Endothelial cell of umbilical vein (primary cell): ENCODE measurements around the gene TRIM62. TPM values are rescaled to one million over a fixed set of nuclear protein-coding genes. Genes with fewer than 3 reads are reported as not detected.

ENCODE experiments used
- BruUV-seq: library from RNA; stranded (reverse); fragments of 400-500 nt; replicated peaks from 2 replicates; lab custom pipeline; 2021; lab: Mats Ljungman, UMichigan
- CTCF ChIA-PET: fragments of 300-600, 350-600 bp; sonication (Branson Sonifier 250); formaldehyde crosslinking; loops from one replicate; lab custom pipeline; 2021; ENCODE audit warnings: antibody characterized with exemption, inconsistent platforms; lab: Charles Lee
- POLR2A ChIA-PET: fragments of 300-600, 350-600 bp; sonication (Branson Sonifier 250); formaldehyde crosslinking; loops from one replicate; lab custom pipeline; 2021; ENCODE audit warnings: antibody characterized with exemption, inconsistent platforms; lab: Charles Lee
- DNase-seq: peaks from one replicate; pipeline ENCODE4 v3.0.0-alpha.2; 2011; ENCODE audit warnings: low read depth, low spot score
- FAIRE-seq: peaks from 2 replicates; lab custom pipeline; 2011; peaks lifted over from hg19 to GRCh38; lab: Jason Lieb, UNC
- H2AFZ ChIP-seq: 2 replicates; pipeline ENCODE4 v1.6.0; 2012; ENCODE audit warnings: low read depth, low read length, control low read depth, inconsistent platforms
- H3K27ac ChIP-seq: 2 replicates; pipeline ENCODE4 v1.5.1; 2011; ENCODE audit warnings: low read depth, mild to moderate bottlenecking, control low read depth, low read length, moderate library complexity; ENCODE audit not compliant: insufficient read depth
- H3K27me3 ChIP-seq, 2 experiments: 2 replicates each; pipeline versions ENCODE4 v1.6.0 to v1.6.1; 2011; ENCODE audit warnings: low read length in 2 of 2, mixed read lengths in 1 of 2; ENCODE audit not compliant: control insufficient read depth in 2 of 2, insufficient read depth in 2 of 2
- H3K36me3 ChIP-seq, 2 experiments: 2 replicates in 1 of 2; 3 replicates in 1 of 2; pipeline ENCODE4 v1.5.1; 2011; ENCODE audit warnings: low read length in 2 of 2, mild to moderate bottlenecking in 1 of 2, moderate library complexity in 1 of 2; ENCODE audit not compliant: control insufficient read depth in 2 of 2, insufficient read depth in 2 of 2; ENCODE audit errors: extremely low read depth in 1 of 2
- H3K4me1 ChIP-seq: 3 replicates; pipeline ENCODE4 v1.5.1; 2011; ENCODE audit warnings: mild to moderate bottlenecking, low read length; ENCODE audit not compliant: control insufficient read depth, insufficient read depth; ENCODE audit errors: extremely low read depth
- H3K4me2 ChIP-seq: 2 replicates; pipeline ENCODE4 v1.6.1; 2011; ENCODE audit warnings: low read length, control low read depth, mixed read lengths; ENCODE audit not compliant: insufficient read depth
- H3K4me3 ChIP-seq, 3 experiments: fragments of 200-600 bp in 1 of 3; sonication (generic), shearing (Covaris generic) in 1 of 3; replicated peaks in 1 of 3; 2 replicates each; pipeline ENCODE4 v1.5.1; 2011 to 2016; ENCODE audit warnings: control low read depth in 3 of 3, low read length in 3 of 3, mild to moderate bottlenecking in 2 of 3, inconsistent platforms in 1 of 3, low read depth in 1 of 3, moderate library complexity in 1 of 3; ENCODE audit not compliant: insufficient read depth in 1 of 3
- H3K79me2 ChIP-seq: 2 replicates; pipeline ENCODE4 v1.6.0; 2012; ENCODE audit warnings: low read length, inconsistent platforms; ENCODE audit not compliant: control insufficient read depth, insufficient read depth
- H3K9ac ChIP-seq: replicated peaks from 2 replicates; pipeline ENCODE3; 2011; ENCODE audit warnings: low read length, control low read depth; ENCODE audit not compliant: insufficient read depth; ENCODE audit errors: extremely low read depth
- H3K9me1 ChIP-seq: replicated peaks from 3 replicates; pipeline ENCODE4 v1.6.0; 2011; ENCODE audit warnings: mild to moderate bottlenecking, low read length; ENCODE audit not compliant: control insufficient read depth, insufficient read depth; ENCODE audit errors: extremely low read depth
- H3K9me3 ChIP-seq: replicated peaks from 2 replicates; pipeline ENCODE4 v1.5.1; 2012; ENCODE audit warnings: low read length, inconsistent platforms; ENCODE audit not compliant: control insufficient read depth, insufficient read depth
- H4K20me1 ChIP-seq: replicated peaks from 2 replicates; pipeline ENCODE3; 2011; ENCODE audit warnings: mild to moderate bottlenecking, low read length; ENCODE audit not compliant: control insufficient read depth, insufficient read depth; ENCODE audit errors: extremely low read depth
- EZH2 ChIP-seq: IDR thresholded peaks from 2 replicates; pipeline ENCODE4 v1.6.1; 2012; ENCODE audit warnings: borderline replicate concordance, low read depth, mild to moderate bottlenecking, moderate library complexity, low read length, inconsistent platforms; ENCODE audit not compliant: severe bottlenecking
- JUN ChIP-seq: IDR thresholded peaks from 2 replicates; pipeline ENCODE4 v1.6.1; 2011; ENCODE audit warnings: borderline replicate concordance, low read depth; ENCODE audit not compliant: insufficient read length, insufficient read depth
- MYC ChIP-seq: IDR thresholded peaks from one replicate; pipeline ENCODE4 v1.6.1; 2011; ENCODE audit warnings: mild to moderate bottlenecking, low read depth, low read length
- POLR2AphosphoS5 ChIP-seq: IDR thresholded peaks from 2 replicates; pipeline ENCODE4 v1.6.1; 2012; ENCODE audit warnings: low read depth, mild to moderate bottlenecking, control low read depth, low read length, moderate library complexity; ENCODE audit not compliant: insufficient read depth
- dilution Hi-C: fragments of 300-500 bp; cut with MboI; formaldehyde crosslinking; loops from one replicate; pipeline ENCODE4 v1.15.0; 2019; ENCODE audit warnings: low sequenced_read_pairs; ENCODE audit not compliant: extremely low pct_ligation_motif_present
- intact Hi-C: fragments of 100-400 bp; cut with micrococcal nuclease; formaldehyde crosslinking; loops from one replicate; pipeline ENCODE4 v1.10.0; 2022
- polyA plus RNA-seq, 4 experiments: library from polyadenylated mRNA; depleted of rRNA in 3 of 4; stranded (reverse) in 3 of 4; unstranded in 1 of 4; fragments of >200 nt; gene quantifications; 2 replicates each; pipeline versions ENCODE4 v1.2.1 to v1.2.3, GENCODE V29; 2011 to 2012; ENCODE audit warnings: missing spikeins in 1 of 4
- total RNA-seq: library from RNA; stranded (reverse); gene quantifications from 2 replicates; pipeline ENCODE4 v1.2.3, GENCODE V29; 2021
- TF ChIP-seq, protein P1 (sequence below): IDR thresholded peaks from 2 replicates; pipeline ENCODE4 v1.6.1; 2011; ENCODE audit not compliant: insufficient read depth, insufficient read length

The TRIM62 gene
- total and polyA plus RNA-seq, 2 donors (not counting 3 experiments of a cell fraction or from before 2014, with no cell fraction given) = 8.3 to 9.3 TPM

DNA sequence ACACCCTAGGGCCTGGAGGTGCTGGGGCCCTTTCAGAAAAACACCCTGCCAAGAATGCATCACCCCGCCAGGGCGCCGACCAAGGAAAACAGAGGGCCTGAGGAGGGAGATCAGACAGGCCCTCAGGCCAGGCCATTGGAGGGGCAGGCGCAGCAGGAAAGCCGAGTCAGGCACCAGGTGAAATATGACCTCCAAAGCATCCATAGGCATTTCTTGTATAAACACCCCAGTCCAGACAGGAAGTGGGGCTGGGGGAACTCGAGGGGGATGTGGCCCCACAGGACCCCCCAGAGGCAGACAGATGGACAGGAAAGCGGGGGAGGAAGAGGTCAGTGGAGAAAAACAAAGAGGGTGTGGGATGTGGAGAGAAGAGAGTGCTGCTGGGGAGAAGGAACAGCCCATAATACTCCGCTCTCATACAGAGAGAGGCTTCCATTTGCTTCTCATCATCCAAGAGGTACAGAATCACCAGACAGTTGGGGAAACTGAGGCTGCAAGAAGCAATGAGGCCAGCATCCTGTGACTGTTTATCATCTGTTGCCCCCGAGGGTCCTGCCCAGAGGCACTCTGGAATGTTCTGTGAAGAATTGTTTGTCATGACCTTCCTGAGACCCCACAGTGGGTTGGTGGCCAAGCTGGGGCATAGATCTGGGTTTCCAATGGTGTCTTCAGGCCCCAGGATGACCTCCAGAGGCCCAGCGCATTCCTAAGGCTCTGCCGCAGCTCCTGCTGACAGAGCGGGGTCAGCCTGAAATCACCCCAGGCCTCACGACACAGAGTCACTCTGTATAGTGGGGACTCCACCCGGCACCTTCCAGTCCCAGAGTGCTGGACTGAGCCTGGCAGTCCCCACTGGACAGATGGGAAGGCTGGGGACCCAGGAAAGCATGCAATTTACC, 18.0 kb downstream of the TRIM62 start:
- peaks cover 22% of the 10 kb centered on the region for H3K4me1 ChIP-seq
- BruUV-seq = no TSS peak
- H3K79me2 ChIP-seq = no peaks in the 10 kb centered on the region
- CTCF ChIA-PET = interaction anchor here (0.7 to 1.9 kb wide), 5 partner anchors 16 to 37 kb away, joined by 3 to 5 read pairs (median 3); no protein-coding TSS in a partner anchor
- intact Hi-C loops (loop anchor here (1.0 to 5.0 kb wide), 3 partner anchors 16 to 93 kb away; partner anchors contain the start of gene ZNF362), dilution Hi-C loops (no loop called here)
- H3K36me3 ChIP-seq = no peaks in the 10 kb centered on the region
- H3K4me3 ChIP-seq = no peak overlapping the region
- no peaks in the 10 kb centered on the region for H3K9me3 ChIP-seq
- H3K9me1 ChIP-seq = no peaks in the 10 kb centered on the region
- no peak overlapping the region for H3K9ac ChIP-seq
- H4K20me1 ChIP-seq = no peaks in the 10 kb centered on the region
- DNase-seq (peak; percentile 88), FAIRE-seq (peak; percentile 76)
- H2AFZ ChIP-seq = peak overlapping the region; percentile 62
- POLR2A ChIA-PET = no interaction called here
- H3K4me2 ChIP-seq = peak overlapping the region; percentile 16
- TF ChIP-seq EZH2 (no peak), MYC (no peak), POLR2AphosphoS5 (peak; percentile 81)
- TF ChIP-seq, protein P1, sequence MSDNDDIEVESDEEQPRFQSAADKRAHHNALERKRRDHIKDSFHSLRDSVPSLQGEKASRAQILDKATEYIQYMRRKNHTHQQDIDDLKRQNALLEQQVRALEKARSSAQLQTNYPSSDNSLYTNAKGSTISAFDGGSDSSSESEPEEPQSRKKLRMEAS = no peak
- H3K27ac ChIP-seq = peak overlapping the region; percentile 32
- no peaks in the 10 kb centered on the region for H3K27me3 ChIP-seq

GRCh38 chr1:33162141-33162540, 19.7 kb downstream of the TRIM62 start:
- no TSS peak for BruUV-seq

More at GRCh38 chr1:33162141-33162540, 19.7 kb downstream of the TRIM62 start:
- TF ChIP-seq JUN = no peak
- TF ChIP-seq, protein P1 = no peak
- no peak for TF ChIP-seq POLR2AphosphoS5
- no peaks in the 10 kb centered on the region for H3K9me3 ChIP-seq
- no peak overlapping the region for H3K27ac ChIP-seq
- no peaks in the 10 kb centered on the region for H3K27me3 ChIP-seq
- CTCF ChIA-PET = interaction anchor here (1.3 to 1.9 kb wide), 3 partner anchors 23 to 35 kb away, joined by 3 to 9 read pairs (median 5); no protein-coding TSS in a partner anchor
- FAIRE-seq = no peak
- intact Hi-C loops = loop anchor here (5.0 kb wide), 2 partner anchors 35 to 95 kb away; partner anchors contain the start of gene ZNF362
- POLR2A ChIA-PET = no interaction called here
- H2AFZ ChIP-seq = no peak overlapping the region
- H3K36me3 ChIP-seq = peaks cover 0 to 6% of the 10 kb centered on the region in 2 experiments
- no peak overlapping the region for H3K9ac ChIP-seq
- peaks cover 22% of the 10 kb centered on the region for H3K4me1 ChIP-seq
- H4K20me1 ChIP-seq = no peaks in the 10 kb centered on the region
- dilution Hi-C loops = no loop called here
- H3K9me1 ChIP-seq = no peaks in the 10 kb centered on the region
- no peaks in the 10 kb centered on the region for H3K79me2 ChIP-seq
- DNase-seq = no peak
- H3K4me3 ChIP-seq = no peak overlapping the region
- no peak overlapping the region for H3K4me2 ChIP-seq
